IMR-90 (cell line): ENCODE results near the gene GSG1L. TPM values are rescaled to one million over a fixed set of nuclear protein-coding genes. Genes with fewer than 3 reads are reported as not detected.

Source experiments
- ATAC-seq: fragments of 200-7000 bp; cut with Tn5 transposase; 2 replicates; pipeline ENCODE4 v1.9.1; 2020; ENCODE audit warnings: low read depth, mild to moderate bottlenecking, moderate library complexity
- BruUV-seq: library from RNA; stranded (reverse); fragments of 400-500 nt; replicated peaks from 2 replicates; lab custom pipeline; 2021; lab: Mats Ljungman, UMichigan
- CTCF ChIA-PET: fragments of 300-600 bp; formaldehyde crosslinking; extraction: SDS; loops from one replicate; lab custom pipeline; 2021; ENCODE audit warnings: antibody characterized with exemption; lab: Yijun Ruan, JAX
- POLR2A ChIA-PET: fragments of 300-600 bp; sonication (Branson Sonifier 250); formaldehyde crosslinking; loops from one replicate; lab custom pipeline; 2022; ENCODE audit warnings: antibody characterized with exemption; ENCODE audit not compliant: unreplicated experiment; lab: Charles Lee
- DNase-seq: peaks from one replicate; pipeline ENCODE4 v3.0.0; 2013
- H2AFZ ChIP-seq: replicated peaks from 2 replicates; pipeline ENCODE3; 2013; ENCODE audit warnings: low read length, mild to moderate bottlenecking; ENCODE audit not compliant: poor library complexity
- H2AK5ac ChIP-seq: 2 replicates; pipeline ENCODE4 v1.6.1; 2013; ENCODE audit warnings: low read depth, low read length, inconsistent platforms
- H2AK9ac ChIP-seq: replicated peaks from 2 replicates; pipeline ENCODE3; 2013; ENCODE audit warnings: mild to moderate bottlenecking, low read depth, low read length, moderate library complexity; ENCODE audit not compliant: poor library complexity
- H2BK120ac ChIP-seq: 2 replicates; pipeline ENCODE4 v1.6.1; 2013; ENCODE audit warnings: low read depth, low read length, inconsistent platforms
- H2BK15ac ChIP-seq: 3 replicates; pipeline ENCODE4 v1.6.1; 2013; ENCODE audit warnings: low read depth, low read length, inconsistent platforms
- H2BK20ac ChIP-seq: 2 replicates; pipeline ENCODE4 v1.6.1; 2013; ENCODE audit warnings: low read depth, mild to moderate bottlenecking, inconsistent platforms, low read length, moderate library complexity
- H2BK5ac ChIP-seq: 2 replicates; pipeline ENCODE4 v1.6.1; 2013; ENCODE audit warnings: mild to moderate bottlenecking, low read depth, low read length, inconsistent platforms; ENCODE audit not compliant: poor library complexity, severe bottlenecking
- H3K14ac ChIP-seq: replicated peaks from 2 replicates; pipeline ENCODE4 v1.6.1; 2013; ENCODE audit warnings: low read depth, low read length, inconsistent platforms
- H3K18ac ChIP-seq: 2 replicates; pipeline ENCODE4 v1.6.1; 2013; ENCODE audit warnings: low read depth, low read length, control low read depth
- H3K23ac ChIP-seq: 2 replicates; pipeline ENCODE4 v1.6.1; 2013; ENCODE audit warnings: low read depth, low read length, inconsistent platforms
- H3K27ac ChIP-seq: 2 replicates; pipeline ENCODE4 v1.5.1; 2013; ENCODE audit warnings: mild to moderate bottlenecking, control low read depth, low read length; ENCODE audit not compliant: insufficient read depth
- H3K27me3 ChIP-seq: 2 replicates; pipeline ENCODE4 v1.6.1; 2013; ENCODE audit warnings: low read length; ENCODE audit not compliant: control insufficient read depth, insufficient read depth
- H3K36me3 ChIP-seq: 2 replicates; pipeline ENCODE4 v1.6.1; 2013; ENCODE audit warnings: low read length, mixed read lengths; ENCODE audit not compliant: control insufficient read depth, insufficient read depth
- H3K4ac ChIP-seq: 2 replicates; pipeline ENCODE4 v1.6.1; 2013; ENCODE audit warnings: low read depth, low read length, inconsistent platforms
- H3K4me1 ChIP-seq: 2 replicates; pipeline ENCODE4 v1.6.1; 2013; ENCODE audit warnings: low read length, mixed read lengths; ENCODE audit not compliant: control insufficient read depth, insufficient read depth
- H3K4me2 ChIP-seq: 2 replicates; pipeline ENCODE4 v1.6.1; 2013; ENCODE audit warnings: low read depth, mild to moderate bottlenecking, control low read depth, low read length, moderate library complexity
- H3K4me3 ChIP-seq: 2 replicates; pipeline ENCODE4 v1.5.1; 2013; ENCODE audit warnings: low read depth, mild to moderate bottlenecking, control low read depth, low read length, moderate library complexity; ENCODE audit not compliant: insufficient read depth
- H3K56ac ChIP-seq: 2 replicates; pipeline ENCODE4 v1.6.1; 2013; ENCODE audit warnings: low read length, inconsistent platforms; ENCODE audit not compliant: insufficient read depth; ENCODE audit errors: extremely low read depth
- H3K79me1 ChIP-seq, 2 experiments: 2 replicates each; pipeline ENCODE4 v1.6.1; 2013; ENCODE audit warnings: low read length in 2 of 2, inconsistent platforms in 1 of 2, low read depth in 1 of 2
- H3K9ac ChIP-seq: 2 replicates; pipeline ENCODE4 v1.6.1; 2013; ENCODE audit warnings: low read depth, low read length, control low read depth
- H3K9me1 ChIP-seq: 2 replicates; pipeline ENCODE4 v1.6.1; 2013; ENCODE audit warnings: low read length, inconsistent platforms; ENCODE audit not compliant: insufficient read depth
- H3K9me3 ChIP-seq: 2 replicates; pipeline ENCODE4 v1.6.1; 2013; ENCODE audit warnings: low read length; ENCODE audit not compliant: control insufficient read depth, insufficient read depth
- H4K20me1 ChIP-seq: 2 replicates; pipeline ENCODE4 v1.6.1; 2013; ENCODE audit warnings: low read length, inconsistent platforms; ENCODE audit not compliant: insufficient read depth
- H4K5ac ChIP-seq: 2 replicates; pipeline ENCODE4 v1.6.1; 2013; ENCODE audit warnings: mild to moderate bottlenecking, low read depth, low read length, control low read depth
- H4K8ac ChIP-seq, 2 experiments: 2 replicates each; pipeline ENCODE4 v1.6.1; 2013; ENCODE audit warnings: low read depth in 2 of 2, low read length in 2 of 2, control low read depth in 1 of 2, inconsistent platforms in 1 of 2
- H4K91ac ChIP-seq: 2 replicates; pipeline ENCODE4 v1.6.1; 2013; ENCODE audit warnings: low read depth, low read length, inconsistent platforms; ENCODE audit not compliant: insufficient read depth
- FOS ChIP-seq: fragments of 150-350 bp; IDR thresholded peaks from 2 replicates; pipeline ENCODE4 v1.6.1; 2016; ENCODE audit warnings: low read depth, low read length
- MXI1 ChIP-seq: IDR thresholded peaks from 2 replicates; pipeline ENCODE4 v1.6.1; 2012; ENCODE audit warnings: low read depth, mild to moderate bottlenecking, low read length, moderate library complexity, borderline replicate concordance
- WGBS, 2 experiments: methylation state at CpG; one replicate each; pipeline versions ENCODE4 v1.1.5 to v1.1.7; 2013; ENCODE audit warnings: missing lambda C conversion rate in 2 of 2; ENCODE audit not compliant: insufficient read length in 1 of 2; ENCODE audit errors: extremely low coverage in 2 of 2; 5-methylcytosine and 5-hydroxymethylcytosine counted together
- dilution Hi-C: fragments of 300-500 bp; cut with HindIII; formaldehyde crosslinking; loops from one replicate; pipeline ENCODE4 v1.14.3; 2018; ENCODE audit warnings: low sequenced_read_pairs; ENCODE audit not compliant: unreplicated experiment
- in situ Hi-C: fragments of 300-500 bp; cut with MboI; formaldehyde crosslinking; loops from 3 replicates; pipeline ENCODE4 v1.14.3; 2019; ENCODE audit warnings: low sequenced_read_pairs, inconsistent platforms, mixed read lengths
- intact Hi-C: fragments of 100-400 bp; cut with micrococcal nuclease; formaldehyde crosslinking; loops from 2 replicates; pipeline ENCODE4 v1.10.0; 2022
- polyA plus RNA-seq, 3 experiments: library from polyadenylated mRNA; depleted of rRNA; stranded (reverse); fragments of >200 nt; gene quantifications; 2 replicates each; pipeline ENCODE4 v1.2.3, GENCODE V29; 2012; ENCODE audit warnings: low replicate concordance in 1 of 3
- total RNA-seq: library from RNA; depleted of rRNA; stranded (reverse); fragments of >200 nt; gene quantifications from 2 replicates; pipeline ENCODE4 v1.2.3, GENCODE V29; 2012

Gene GSG1L
- total and polyA plus RNA-seq, 2 of the 4 experiments (the other 2 are of a cell fraction): not detected

DNA sequence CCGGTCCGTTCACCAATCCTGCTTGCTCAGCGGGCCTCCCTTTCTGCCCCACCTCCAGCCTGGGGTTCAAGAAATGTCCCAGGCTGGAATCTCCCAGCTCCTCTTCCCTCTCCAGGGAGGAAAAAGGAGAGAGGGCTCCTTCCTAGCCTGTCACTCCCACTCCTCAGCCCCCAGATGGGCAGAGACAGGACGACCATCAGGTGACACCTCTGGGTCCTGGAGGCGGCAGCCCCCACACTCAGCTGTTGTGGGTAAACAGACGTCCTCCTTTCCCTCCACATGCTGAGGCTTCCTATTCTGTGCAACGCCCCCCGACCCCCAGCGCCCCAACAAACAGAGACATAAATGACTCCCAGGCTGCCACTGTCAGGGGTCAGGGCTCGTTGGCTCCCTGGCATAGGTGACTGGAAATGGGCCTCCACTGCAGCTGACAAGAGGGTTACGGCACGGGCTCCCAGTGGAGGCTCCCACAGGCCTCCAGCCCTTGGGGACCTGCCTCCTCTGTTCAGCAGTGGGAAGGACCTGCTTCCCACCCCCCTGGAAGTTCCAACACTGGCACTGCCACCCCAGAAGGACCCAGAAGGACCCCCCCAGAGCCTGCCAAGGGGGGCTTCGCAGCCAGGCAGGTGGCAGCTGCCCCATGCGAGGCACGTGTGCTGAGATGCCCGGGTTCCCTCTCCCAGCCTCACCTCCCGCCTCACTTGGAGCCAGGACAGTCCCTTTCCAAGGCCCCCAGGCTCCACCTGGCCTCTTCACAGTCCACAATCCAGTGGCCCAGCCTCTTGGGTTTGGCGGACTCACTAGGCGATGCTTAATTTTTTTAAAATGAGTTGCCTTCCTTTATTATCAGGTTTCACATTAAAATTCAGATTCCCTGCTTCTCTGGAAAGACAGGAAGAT, 281.3 kb downstream of the GSG1L start:
- ATAC-seq (no peak), DNase-seq (no peak)
- Histone ChIP-seq H3K79me1 (no peaks in the 10 kb centered on the region), H3K4me3 (no peak overlapping the region), H2BK15ac (no peak overlapping the region), H3K9ac (no peak overlapping the region), H3K56ac (no peak overlapping the region), H3K9me3 (no peaks in the 10 kb centered on the region), H3K36me3 (no peaks in the 10 kb centered on the region; the same call in 1 of the 2 replicates), H4K5ac (no peak overlapping the region), H3K4ac (no peak overlapping the region), H3K9me1 (peaks cover 4% of the 10 kb centered on the region; the same call in 1 of the 2 replicates), H4K8ac (no peak overlapping the region), H2BK120ac (no peak overlapping the region), H2AK9ac (no peak overlapping the region), H4K91ac (no peak overlapping the region), H3K18ac (no peak overlapping the region), H3K27me3 (no peaks in the 10 kb centered on the region), H3K27ac (no peak overlapping the region), H3K4me2 (no peak overlapping the region), H2AFZ (no peak overlapping the region), H2BK20ac (no peak overlapping the region), H3K4me1 (no peaks in the 10 kb centered on the region), H3K14ac (no peak overlapping the region), H2BK5ac (no peak overlapping the region), H2AK5ac (no peak overlapping the region), H4K20me1 (no peaks in the 10 kb centered on the region; the same call in 1 of the 2 replicates), H3K23ac (no peak overlapping the region)
- dilution Hi-C loops: no loop called here
- ChIA-PET POLR2A (no interaction called here), CTCF (no interaction called here)
- 80% methylated on average over 2 of the region's 19 CpGs; no CpG with 5 or more reads in 1 of the 2 experiments for WGBS, 2 experiments
- BruUV-seq: no TSS peak
- in situ Hi-C loops: loop anchor here (10.0 kb wide), 1 partner anchor 283 kb away; the partner anchor contains the start of gene GSG1L
- intact Hi-C loops: loop anchor here (10.0 kb wide), 1 partner anchor 433 kb away; the partner anchor contains the start of gene XPO6
- no peak for TF ChIP-seq MXI1
- no peak for TF ChIP-seq FOS
